Measurements from ENCODE around the gene ZNF346. TPM values are rescaled to one million over a fixed set of nuclear protein-coding genes. Genes with fewer than 3 reads are reported as not detected.
A peak's percentile ranks its signal among the peaks of the same experiment; 100 is the strongest.

Gene ZNF346
- total and polyA plus RNA-seq, 2 of the 13 experiments (the other 11 are each of a cell fraction or from before 2014, with no cell fraction given) = 8.6 to 19.4 TPM

DNA sequence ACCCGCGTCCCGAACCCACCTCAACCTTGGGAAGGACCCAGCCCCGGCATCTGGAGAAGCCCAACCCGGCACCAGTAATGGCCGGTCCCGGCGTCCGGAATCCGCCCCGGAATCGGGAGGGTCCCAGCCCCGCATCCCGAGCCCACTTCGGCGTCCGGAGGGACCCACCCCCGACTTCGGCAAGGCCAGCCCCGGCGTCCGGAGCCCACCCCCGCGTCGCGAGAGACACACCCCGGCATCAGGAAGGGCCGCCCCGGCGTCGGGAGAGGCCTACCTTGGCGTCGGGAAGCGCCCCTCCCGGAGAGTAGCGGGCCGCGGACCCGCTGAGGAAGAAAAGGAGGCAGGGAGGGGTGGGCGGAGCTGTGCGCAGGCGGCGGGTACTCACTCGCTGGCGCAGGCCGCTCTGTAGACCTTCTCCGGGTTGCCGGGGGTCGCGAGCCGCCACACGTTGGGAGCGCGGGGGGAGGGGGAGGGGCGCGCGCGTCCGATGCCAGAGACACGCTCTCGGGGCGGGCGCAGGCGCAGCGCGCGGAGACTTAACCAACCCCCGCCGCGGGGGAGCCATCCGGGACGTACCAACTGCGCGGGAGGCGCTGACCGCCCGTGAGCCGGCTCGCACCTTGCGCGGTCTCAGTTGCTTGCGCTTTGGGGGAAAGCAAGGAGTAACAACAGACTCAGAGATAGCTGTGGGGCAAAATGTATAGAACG, 16.1 kb upstream of the ZNF346 start, which contains the start of gene UIMC1 (continued):
- TF ChIP-seq, protein P1, sequence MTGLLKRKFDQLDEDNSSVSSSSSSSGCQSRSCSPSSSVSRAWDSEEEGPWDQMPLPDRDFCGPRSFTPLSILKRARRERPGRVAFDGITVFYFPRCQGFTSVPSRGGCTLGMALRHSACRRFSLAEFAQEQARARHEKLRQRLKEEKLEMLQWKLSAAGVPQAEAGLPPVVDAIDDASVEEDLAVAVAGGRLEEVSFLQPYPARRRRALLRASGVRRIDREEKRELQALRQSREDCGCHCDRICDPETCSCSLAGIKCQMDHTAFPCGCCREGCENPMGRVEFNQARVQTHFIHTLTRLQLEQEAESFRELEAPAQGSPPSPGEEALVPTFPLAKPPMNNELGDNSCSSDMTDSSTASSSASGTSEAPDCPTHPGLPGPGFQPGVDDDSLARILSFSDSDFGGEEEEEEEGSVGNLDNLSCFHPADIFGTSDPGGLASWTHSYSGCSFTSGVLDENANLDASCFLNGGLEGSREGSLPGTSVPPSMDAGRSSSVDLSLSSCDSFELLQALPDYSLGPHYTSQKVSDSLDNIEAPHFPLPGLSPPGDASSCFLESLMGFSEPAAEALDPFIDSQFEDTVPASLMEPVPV (CRISPR knock-in tag; IDR thresholded peaks at IDR 0.05) = peak; percentile 73; the same call in 1 of the 2 replicates
- TF ChIP-seq ZNF260 (CRISPR knock-in tag; IDR thresholded peaks at IDR 0.05; ENCODE audit: borderline replicate concordance, low read depth) (no peak), ZFX (CRISPR knock-in tag; IDR thresholded peaks at IDR 0.05; ENCODE audit: low read depth) (peak; percentile 99), GTF3A (CRISPR knock-in tag; conservative IDR thresholded peaks at IDR 0.05) (no peak), TBX3 (IDR thresholded peaks at IDR 0.05; ENCODE audit: borderline replicate concordance) (no peak; the same call in 1 of the 2 replicates), GABPA (IDR thresholded peaks at IDR 0.05; ENCODE audit: low read depth, low read length) (no peak), GABPA (CRISPR knock-in tag; IDR thresholded peaks at IDR 0.05; ENCODE audit: low read depth) (peak; percentile 40; the same call in 1 of the 2 replicates), ZNF136 (CRISPR knock-in tag; IDR thresholded peaks at IDR 0.05; ENCODE audit: low read depth) (0 out of 2 replicates have a peak, but pooled peaks have one; percentile 2), TMF1 (CRISPR knock-in tag; IDR thresholded peaks at IDR 0.05; ENCODE audit: low read depth) (no peak; the same call in 1 of the 2 replicates), TEAD2 (CRISPR knock-in tag; IDR thresholded peaks at IDR 0.05) (no peak), RORA (CRISPR knock-in tag; IDR thresholded peaks at IDR 0.05) (no peak), MYNN (CRISPR knock-in tag; IDR thresholded peaks at IDR 0.05; ENCODE audit: low read depth) (no peak), ATF7-NPFF (CRISPR knock-in tag; IDR thresholded peaks at IDR 0.05; ENCODE audit: low read depth) (no peak; the same call in 1 of the 2 replicates), ADNP (CRISPR knock-in tag; IDR thresholded peaks at IDR 0.05) (no peak), EED (CRISPR knock-in tag; IDR thresholded peaks at IDR 0.05) (peak; percentile 86)
- TF ChIP-seq, protein P2, sequence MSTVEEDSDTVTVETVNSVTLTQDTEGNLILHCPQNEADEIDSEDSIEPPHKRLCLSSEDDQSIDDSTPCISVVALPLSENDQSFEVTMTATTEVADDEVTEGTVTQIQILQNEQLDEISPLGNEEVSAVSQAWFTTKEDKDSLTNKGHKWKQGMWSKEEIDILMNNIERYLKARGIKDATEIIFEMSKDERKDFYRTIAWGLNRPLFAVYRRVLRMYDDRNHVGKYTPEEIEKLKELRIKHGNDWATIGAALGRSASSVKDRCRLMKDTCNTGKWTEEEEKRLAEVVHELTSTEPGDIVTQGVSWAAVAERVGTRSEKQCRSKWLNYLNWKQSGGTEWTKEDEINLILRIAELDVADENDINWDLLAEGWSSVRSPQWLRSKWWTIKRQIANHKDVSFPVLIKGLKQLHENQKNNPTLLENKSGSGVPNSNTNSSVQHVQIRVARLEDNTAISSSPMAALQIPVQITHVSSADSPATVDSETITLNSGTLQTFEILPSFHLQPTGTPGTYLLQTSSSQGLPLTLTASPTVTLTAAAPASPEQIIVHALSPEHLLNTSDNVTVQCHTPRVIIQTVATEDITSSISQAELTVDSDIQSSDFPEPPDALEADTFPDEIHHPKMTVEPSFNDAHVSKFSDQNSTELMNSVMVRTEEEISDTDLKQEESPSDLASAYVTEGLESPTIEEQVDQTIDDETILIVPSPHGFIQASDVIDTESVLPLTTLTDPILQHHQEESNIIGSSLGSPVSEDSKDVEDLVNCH (CRISPR knock-in tag; IDR thresholded peaks at IDR 0.05) = no peak
- TF ChIP-seq, protein P3, sequence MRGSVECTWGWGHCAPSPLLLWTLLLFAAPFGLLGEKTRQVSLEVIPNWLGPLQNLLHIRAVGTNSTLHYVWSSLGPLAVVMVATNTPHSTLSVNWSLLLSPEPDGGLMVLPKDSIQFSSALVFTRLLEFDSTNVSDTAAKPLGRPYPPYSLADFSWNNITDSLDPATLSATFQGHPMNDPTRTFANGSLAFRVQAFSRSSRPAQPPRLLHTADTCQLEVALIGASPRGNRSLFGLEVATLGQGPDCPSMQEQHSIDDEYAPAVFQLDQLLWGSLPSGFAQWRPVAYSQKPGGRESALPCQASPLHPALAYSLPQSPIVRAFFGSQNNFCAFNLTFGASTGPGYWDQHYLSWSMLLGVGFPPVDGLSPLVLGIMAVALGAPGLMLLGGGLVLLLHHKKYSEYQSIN (CRISPR knock-in tag; IDR thresholded peaks at IDR 0.05; ENCODE audit: borderline replicate concordance) = no peak
- TF ChIP-seq, protein P4, sequence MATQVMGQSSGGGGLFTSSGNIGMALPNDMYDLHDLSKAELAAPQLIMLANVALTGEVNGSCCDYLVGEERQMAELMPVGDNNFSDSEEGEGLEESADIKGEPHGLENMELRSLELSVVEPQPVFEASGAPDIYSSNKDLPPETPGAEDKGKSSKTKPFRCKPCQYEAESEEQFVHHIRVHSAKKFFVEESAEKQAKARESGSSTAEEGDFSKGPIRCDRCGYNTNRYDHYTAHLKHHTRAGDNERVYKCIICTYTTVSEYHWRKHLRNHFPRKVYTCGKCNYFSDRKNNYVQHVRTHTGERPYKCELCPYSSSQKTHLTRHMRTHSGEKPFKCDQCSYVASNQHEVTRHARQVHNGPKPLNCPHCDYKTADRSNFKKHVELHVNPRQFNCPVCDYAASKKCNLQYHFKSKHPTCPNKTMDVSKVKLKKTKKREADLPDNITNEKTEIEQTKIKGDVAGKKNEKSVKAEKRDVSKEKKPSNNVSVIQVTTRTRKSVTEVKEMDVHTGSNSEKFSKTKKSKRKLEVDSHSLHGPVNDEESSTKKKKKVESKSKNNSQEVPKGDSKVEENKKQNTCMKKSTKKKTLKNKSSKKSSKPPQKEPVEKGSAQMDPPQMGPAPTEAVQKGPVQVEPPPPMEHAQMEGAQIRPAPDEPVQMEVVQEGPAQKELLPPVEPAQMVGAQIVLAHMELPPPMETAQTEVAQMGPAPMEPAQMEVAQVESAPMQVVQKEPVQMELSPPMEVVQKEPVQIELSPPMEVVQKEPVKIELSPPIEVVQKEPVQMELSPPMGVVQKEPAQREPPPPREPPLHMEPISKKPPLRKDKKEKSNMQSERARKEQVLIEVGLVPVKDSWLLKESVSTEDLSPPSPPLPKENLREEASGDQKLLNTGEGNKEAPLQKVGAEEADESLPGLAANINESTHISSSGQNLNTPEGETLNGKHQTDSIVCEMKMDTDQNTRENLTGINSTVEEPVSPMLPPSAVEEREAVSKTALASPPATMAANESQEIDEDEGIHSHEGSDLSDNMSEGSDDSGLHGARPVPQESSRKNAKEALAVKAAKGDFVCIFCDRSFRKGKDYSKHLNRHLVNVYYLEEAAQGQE (IDR thresholded peaks at IDR 0.05; ENCODE audit: borderline replicate concordance in 1 of 2, low read depth in 1 of 2, low read length in 2 of 2) = 0 out of 4 replicates have a peak, but pooled peaks of 1 of the 2 experiments have one; percentile 18
